ENCODE results near the gene SCFD1.

DNA sequence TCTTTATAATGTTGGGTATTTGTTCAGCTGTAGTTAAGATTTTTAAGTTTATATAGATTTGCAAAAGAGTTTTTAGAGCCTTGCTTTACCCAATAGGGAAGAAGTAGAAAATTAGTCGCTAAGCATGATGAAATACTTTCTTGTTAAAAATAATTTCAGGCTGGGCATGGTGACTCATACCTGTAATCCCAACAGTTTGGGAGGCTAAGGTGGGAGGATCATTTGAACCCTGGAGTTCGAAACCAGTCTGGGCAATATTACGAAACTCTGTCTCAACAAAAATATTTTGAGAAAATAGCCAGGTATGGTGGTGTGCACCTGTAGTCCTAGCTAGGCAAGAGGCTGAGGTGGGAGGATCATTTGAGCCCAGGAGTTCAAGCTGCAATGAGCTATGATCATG is 18.7 kb upstream of the SCFD1 start:
- TF ChIP-seq, protein P1, sequence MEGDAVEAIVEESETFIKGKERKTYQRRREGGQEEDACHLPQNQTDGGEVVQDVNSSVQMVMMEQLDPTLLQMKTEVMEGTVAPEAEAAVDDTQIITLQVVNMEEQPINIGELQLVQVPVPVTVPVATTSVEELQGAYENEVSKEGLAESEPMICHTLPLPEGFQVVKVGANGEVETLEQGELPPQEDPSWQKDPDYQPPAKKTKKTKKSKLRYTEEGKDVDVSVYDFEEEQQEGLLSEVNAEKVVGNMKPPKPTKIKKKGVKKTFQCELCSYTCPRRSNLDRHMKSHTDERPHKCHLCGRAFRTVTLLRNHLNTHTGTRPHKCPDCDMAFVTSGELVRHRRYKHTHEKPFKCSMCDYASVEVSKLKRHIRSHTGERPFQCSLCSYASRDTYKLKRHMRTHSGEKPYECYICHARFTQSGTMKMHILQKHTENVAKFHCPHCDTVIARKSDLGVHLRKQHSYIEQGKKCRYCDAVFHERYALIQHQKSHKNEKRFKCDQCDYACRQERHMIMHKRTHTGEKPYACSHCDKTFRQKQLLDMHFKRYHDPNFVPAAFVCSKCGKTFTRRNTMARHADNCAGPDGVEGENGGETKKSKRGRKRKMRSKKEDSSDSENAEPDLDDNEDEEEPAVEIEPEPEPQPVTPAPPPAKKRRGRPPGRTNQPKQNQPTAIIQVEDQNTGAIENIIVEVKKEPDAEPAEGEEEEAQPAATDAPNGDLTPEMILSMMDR (IDR thresholded peaks at IDR 0.05): no peak
- no peak for TF ChIP-seq POLR2A (IDR thresholded peaks at IDR 0.05)
